Kasumi-1 (cell line): ENCODE measurements around the gene HLA-DOA.

Experiments
- DNase-seq, 2 experiments: peaks; one replicate each; lab custom pipeline; 2025; lab: John Stamatoyannopoulos, UW

Gene HLA-DOA

DNA sequence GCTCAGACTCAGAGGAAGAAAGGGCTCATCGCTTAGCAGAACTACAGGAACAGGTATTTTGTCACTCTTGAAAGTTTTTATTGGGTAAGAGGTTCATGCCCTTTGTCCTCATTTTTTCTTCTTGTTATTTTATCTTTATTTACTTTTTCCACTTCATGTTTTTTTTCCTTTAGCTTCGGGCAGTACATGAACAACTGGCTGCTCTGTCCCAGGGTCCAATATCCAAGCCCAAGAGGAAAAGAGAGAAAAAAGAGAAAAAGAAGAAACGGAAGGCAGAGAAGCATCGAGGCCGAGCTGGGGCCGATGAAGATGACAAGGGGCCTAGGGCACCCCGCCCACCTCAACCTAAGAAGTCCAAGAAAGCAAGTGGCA is 31.5 kb downstream of the HLA-DOA start:
- DNase-seq: no peak

DNA sequence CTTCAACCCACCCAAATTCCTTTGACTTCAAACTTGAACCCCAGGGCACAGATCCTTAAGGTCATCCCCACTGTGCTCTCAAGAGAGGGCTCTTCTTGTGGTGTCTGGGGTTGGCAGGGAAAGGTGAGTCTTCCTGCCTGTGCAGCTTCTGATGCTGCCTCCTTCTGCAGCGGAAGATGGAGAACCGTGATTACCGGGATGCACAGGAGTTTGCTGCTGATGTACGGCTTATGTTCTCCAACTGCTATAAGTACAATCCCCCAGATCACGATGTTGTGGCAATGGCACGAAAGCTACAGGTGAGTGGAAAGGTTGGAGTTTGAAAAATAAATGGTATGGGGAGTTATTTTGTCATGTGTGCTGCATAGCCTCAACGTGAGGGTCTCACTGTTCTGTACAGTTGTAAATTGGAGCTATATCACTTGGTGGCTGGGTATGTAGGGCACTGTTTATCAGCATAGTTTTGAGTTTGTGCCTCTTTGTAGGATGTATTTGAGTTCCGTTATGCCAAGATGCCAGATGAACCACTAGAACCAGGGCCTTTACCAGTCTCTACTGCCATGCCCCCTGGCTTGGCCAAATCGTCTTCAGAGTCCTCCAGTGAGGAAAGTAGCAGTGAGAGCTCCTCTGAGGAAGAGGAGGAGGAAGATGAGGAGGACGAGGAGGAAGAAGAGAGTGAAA is 32.0 kb downstream of the HLA-DOA start:
- no peak for DNase-seq

DNA sequence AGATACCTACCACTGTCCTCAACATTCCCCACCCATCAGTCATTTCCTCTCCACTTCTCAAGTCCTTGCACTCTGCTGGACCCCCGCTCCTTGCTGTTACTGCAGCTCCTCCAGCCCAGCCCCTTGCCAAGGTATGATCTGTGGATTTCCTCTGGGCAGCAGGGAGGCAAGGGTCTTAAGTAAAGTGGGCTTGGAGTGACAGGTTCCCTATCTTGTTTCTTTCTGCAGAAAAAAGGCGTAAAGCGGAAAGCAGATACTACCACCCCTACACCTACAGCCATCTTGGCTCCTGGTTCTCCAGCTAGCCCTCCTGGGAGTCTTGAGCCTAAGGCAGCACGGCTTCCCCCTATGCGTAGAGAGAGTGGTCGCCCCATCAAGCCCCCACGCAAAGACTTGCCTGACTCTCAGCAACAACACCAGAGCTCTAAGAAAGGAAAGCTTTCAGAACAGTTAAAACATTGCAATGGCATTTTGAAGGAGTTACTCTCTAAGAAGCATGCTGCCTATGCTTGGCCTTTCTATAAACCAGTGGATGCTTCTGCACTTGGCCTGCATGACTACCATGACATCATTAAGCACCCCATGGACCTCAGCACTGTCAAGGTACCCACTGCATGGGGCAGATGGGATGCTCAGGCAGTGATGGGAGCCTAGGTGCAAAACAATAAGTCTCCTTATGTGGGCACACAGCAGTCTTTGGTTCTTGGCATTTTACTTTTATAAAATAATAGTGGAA is 32.9 kb downstream of the HLA-DOA start:
- DNase-seq: no peak

DNA sequence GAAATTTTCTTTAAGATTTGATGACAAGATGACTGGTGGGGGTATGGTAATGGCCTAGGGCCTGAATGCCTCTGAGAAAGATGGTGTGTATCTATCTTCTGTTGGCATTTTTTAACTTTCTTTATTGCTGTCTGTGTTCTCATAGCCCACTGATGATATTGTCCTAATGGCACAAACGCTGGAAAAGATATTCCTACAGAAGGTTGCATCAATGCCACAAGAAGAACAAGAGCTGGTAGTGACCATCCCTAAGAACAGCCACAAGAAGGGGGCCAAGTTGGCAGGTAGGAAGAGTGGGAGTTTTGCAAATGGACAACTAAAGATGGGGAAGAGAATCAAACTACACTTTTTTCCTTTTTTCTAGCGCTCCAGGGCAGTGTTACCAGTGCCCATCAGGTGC is 33.5 kb downstream of the HLA-DOA start:
- no peak for DNase-seq

DNA sequence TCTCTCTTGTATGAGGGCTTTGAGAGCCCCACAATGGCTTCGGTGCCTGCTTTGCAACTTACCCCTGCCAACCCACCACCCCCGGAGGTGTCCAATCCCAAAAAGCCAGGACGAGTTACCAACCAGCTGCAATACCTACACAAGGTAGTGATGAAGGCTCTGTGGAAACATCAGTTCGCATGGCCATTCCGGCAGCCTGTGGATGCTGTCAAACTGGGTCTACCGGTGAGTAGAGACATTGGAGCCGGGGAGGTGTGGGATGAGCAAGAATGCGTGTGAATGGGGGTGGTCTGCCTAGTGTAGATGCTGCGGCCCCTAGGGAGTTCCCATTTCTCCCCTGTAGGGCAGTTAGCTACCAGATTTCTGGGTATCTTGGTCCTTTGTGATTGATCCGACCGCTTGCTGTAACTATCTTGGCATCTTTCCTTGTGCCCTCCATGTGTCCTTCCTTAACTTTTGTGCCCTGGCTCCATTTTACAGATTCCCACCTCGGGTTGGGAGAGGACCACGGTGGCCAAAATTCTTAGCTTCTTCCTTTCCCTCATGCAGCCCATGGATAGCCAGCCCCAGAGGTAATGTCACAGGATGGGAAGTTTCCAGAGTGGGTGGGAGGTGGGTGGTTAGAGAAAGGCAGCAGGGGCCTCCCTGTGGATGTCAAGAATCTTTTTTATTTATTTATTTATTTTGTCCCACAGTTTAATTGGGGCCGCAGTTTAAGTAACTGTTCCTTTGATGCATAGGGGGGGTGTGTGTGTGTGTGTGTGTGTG is 34.7 kb downstream of the HLA-DOA start:
- no peak for DNase-seq

DNA sequence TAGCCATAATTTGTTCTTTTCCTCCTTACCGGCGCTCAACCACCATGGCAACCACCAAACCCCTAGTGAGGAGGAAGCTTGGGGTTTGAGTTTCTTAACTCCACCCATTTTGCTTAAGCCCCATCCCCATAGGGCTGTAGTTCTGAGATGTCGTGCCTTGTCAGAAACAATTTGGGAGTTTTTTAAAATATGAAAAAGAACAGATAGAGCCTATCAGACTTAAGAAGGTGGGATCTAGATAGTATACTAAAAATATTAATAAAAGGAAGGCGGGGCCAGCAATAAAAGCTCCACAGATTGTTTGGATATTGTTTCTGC is 35.4 kb downstream of the HLA-DOA start:
- peak; percentile 31 to 67 for DNase-seq

DNA sequence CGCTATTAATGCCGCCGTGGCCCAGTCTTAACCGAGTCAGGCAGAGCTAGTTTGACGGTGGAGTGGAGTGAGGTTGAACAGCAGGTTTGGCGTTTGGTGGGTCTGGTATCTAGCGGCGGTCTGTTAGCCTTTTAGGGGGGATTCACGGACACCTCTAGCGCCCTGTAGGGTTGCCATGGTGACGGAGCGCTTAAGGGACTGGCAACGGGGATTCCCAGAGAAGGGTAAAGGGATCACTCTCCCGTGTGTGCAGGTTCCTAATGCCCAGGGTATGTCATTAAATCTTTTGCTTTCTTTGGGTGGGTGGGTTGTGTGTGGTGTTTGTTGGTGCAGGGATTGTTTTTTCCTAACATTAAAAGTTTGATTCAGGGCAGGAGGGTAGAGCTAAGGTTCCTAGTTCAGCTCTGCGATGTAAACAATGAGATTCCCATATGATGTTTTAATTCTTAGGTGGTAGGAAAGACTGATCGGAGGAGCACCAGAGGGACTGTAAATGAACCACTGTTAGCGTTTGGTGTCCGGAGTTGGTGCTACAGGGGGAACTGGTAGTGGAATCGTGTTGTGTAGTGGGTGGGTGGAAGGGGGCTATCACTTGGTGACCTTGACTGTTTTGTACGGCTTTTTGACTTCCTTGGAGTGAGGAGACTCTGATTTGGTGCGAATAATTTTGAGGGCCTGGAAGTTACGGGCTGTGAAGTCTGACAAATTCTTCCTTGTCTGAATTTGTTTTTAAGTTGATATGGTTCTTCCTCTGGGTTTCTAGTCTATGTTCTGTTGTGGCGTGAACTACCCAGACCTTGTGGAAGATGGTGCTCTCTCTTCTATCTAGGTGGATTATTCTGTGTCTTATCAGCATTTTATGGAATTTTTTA is 36.0 kb downstream of the HLA-DOA start:
- DNase-seq: peak in 1 of 2 experiments; percentile 12

DNA sequence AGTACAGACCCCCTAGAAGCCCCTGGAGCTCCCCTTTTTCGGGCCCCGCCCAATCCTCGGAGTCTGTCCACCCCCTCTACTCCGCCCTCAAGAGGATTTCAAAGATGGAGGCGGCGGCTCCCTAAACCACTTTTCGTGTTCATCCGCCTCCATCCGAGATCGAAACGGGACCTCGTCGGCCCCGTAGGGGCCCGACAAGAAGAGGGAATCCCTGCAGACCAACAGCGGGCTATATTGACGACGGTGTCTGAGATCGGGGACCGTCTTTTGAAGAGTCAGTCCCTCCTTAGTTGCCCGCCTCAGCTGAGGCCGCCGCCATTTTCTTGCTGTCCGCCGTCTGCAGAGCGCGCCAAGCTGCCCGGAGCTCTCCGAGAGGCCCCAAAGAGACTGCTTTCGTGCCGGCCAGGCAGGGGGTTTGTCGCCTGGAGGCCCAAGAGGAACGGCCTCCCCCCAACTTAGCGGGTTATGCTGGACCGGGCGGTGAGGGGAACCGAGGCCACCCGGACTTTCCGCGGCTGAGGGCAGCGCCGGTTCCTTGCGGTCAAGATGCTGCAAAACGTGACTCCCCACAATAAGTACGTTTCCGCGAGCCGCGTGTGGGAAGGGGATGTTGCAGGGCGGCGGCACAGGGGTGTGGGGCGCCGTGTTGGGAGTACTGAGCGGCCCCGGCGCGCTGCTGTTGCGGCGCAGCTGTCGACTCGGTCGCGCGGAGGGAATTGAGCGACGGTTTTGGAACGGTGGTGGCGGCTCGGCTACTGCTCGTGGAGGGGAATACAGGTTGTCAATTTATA is 36.8 kb downstream of the HLA-DOA start:
- peak; percentile 35 to 84 for DNase-seq

DNA sequence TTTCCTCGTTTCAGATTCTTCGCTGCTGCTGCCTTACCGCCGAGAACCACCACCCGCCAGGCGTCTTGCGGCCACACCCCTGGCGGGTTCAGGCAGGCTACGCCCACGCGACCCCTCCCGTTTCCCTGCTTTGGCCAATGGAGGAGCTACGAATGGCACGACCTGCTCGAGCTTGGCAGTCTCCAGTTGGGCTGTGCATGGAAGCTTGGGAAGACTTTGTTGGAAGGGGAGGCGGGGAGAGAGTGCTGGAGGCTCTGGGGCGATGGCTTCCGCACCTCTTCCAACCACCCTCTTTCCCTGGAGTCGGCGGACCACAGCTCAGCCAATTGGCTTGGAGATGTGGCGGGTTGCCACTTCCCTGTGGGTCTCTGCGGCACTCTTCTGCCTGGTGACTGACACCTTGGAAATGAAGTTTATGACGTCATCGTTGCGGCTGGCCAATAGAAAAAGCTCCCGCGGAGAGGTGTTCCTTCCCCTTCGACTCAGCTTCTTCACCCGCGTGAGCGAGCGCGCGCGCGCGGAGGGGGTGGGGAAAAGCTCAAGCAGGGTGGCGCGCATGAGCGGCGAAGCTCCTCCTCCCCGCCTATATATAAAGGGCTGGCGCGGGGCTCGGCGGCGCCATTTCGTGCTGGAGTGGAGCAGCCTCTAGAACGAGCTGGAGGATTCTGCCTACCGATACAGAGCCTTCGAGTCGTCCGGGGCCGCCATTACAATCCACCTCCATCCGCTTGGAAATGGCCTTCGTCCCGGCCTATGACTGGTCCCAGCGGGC is 37.6 kb downstream of the HLA-DOA start:
- DNase-seq: peak; percentile 98

DNA sequence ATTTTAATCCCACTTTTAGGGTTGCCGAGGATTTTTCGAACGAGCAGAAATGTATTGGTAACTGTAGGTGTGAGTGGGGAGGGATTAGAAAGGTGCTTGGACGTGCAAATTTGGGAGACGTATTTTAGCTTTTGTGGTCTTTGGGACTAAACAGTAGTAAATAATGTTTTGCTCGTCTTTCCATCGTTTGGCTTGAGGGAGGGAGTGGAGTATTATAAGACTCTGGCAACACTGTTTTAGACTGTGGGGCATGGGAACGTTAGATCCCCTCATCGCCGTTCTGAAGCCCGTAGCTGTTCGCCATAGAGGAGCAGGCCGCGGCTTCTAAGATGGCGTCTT is 38.2 kb downstream of the HLA-DOA start:
- DNase-seq: no peak

DNA sequence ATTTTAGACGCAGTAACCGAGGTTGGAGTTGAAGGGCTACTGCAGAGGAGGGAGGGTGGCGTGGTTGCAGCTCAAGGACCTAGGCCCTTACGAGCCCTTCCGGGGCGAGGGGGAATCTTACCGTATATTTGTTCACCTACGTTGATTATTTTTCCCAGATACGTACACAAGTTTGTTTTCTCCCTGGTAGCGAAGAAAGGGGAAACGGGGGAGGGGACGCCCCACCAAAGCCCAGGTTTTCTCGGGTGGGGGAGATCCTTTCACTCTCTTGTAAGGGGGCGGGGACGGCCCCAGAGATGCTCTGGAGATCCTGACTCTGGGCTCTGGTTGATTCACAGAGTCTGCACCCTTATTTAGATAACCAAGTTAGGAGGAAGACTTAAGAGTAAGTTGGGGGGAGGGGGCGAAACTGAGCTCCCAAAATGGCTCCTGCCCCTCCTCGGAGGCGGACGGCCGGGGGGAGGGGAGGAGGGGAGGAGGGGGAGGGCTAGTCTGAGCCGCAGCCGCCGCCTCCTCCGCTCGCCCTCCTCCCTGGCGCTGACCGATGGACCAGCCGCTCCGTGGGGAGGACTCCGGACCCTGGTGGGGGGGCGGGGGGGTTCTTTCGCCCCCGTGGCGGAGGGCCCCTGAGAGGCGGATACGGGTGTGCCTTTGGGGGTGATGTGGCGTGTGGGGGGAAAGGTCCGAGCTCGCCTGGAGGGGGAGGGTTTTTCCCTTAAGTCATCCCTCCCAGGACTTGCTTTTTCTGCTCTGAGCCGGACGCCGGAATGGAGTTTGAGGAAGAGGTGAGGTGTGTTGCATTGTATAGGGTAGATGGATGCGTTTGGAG is 38.8 kb downstream of the HLA-DOA start:
- peak; percentile 46 to 78 for DNase-seq

DNA sequence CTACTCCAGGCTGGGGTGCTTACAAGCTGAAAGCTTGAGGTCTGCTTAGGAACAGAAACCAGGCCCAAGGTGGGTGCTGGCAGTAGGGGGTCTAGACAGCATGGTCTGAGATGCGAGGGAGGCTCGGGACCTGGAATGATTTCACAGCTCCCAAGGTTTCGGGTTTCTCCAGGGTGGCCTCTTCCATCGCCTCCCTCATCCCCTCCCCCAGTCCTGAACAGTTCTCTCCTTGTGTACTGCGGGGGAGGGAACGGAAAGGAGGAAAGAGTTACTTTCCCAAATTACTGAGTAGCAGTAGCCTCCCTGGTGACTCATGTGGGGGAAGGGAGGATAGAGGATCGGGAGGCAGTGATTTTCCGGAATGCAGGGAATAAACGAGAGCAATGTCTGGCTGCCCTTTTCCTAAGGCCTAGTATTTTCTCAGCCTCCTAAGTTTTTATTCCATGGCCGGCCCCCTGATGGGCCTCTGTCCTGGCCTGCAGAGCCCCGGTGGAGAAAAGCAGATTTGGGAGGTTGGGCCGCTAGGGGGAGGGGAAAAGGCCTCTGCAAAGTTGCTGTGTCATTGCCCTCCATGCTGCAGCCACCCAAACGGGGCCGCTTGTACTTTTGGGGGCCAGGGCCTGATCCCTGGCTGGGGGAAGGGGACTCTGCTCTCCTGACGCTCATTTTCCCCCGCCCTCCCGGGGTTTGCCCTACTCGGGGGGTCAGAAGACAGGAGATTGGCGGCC is 39.5 kb downstream of the HLA-DOA start:
- DNase-seq: peak; percentile 62 to 75

DNA sequence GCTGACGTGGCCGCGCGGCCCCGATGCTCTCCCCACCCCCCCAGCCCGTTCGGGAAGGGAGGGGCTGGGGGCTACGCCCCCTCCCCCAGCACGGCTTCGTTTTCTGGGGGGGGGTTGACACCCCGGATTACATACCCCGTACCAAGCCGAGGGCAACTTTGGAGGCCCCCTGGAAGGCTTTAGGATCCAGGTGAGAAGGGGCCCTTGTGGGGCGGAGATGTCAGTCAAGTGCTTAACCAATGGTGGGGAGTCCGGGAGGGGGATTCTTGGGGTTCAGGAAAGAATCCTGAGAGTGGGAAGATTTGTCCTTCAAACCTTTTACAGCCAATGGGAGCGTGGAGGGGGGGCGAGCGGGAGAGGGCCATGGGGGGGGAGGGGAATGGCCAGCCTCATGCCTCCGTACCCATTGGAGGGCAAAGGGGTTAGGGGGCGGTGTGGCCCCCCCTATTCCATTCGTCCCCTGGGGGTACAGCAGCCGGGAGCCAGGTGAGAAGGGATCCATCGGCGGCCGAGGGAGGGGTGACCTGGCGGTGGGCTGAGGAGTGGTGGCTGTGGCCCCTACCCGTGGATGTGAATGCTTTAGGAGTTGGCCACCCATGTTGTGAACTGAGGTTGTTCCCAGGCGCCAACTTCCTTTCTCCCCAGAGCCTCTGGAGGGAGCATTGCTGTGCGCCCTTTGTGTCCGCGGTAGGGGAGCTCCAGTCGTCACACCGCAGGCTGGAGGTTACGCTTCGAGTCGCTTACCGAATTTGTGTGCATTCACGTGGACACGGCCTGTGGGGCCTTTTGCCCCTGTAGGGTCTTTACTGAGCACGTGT is 40.3 kb downstream of the HLA-DOA start:
- DNase-seq: peak; percentile 85 to 86

DNA sequence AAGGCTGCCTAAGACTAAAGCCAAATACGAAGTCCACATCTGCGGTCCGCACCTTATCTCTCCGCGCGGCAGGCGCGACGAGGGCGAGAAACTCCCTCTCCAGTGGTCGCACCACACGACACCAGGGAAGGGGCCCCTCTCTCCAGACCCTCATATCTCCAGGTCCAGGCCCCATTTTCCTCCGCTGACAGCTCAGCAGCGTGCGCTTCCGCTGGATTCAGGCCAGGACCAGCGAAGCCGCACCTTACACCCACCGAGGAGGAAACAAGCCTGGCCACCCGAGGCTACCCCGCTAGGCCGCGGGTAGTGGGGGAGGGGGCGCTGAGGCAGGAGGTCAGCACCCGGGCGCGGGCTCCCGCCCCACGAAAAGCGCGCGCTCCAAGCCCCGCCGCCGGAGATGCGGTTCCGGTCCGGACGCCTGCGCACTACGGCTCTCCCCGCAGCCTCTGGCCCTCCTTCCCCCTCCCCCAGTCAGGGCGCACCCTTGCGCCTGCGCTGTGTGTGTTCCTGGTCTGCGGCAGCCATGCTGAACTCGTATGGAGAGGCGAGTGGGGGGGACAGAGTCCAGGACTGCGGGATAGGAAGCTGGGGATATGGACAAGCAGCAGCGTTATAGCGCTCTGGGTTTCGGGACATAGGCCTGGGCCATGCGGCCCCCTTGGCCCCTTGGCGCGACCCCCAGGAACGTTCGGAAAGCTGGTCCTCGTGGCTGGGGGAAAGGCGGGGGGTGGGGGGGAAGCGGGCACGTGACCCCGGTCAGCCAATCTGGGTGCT is 41.1 kb downstream of the HLA-DOA start, which contains the start of gene BRD2:
BRD2 (plus strand) TSS at position 502 of the 774 bp plus-strand sequence. CDS start 4,305 bp downstream, outside the sequence.
- DNase-seq: peak; percentile 89 to 93

DNA sequence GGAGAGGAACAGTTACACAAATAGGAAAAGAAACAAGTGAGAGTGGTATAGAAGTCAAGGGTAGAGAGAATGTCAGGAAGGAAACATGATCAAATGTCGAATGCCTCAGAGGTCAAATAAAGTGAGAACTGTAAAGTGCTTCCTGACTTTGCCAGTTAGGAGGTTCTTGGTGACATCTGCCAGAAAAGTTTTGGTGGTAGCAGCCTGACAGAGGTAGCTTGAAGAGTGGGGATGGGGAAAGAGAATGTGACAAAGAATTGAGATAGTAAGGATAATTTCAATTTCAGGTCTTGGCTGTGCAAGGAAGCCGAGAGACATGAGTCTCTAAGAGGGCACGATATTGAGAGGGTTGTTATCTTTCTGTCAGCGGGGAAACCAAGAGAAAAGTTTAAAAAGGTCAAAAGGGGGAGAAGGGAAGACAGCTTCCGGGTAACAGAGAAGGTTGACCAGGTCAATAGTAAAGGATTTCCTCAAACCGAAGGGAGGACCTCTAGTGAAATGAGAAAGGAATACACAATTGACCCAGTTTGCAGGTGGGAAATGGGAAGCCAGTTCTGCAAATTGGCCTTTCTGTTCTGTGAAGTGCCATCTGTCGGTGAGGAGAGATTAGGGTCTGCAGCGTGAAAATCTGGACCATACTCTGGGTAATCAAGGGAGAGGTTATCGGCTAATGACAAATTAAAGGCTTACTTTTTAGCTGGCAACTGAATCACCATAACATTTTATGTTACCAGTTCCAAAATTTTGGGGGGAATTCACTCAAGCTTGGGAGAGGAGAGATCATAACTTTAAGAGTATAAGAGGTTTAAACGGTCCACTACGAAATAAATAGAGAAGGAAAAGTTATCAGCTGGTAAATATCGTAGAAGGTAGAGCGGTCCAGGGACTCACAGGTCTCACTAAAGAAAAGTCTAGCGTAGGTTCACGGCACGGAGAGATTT is 42.0 kb downstream of the HLA-DOA start:
- peak; percentile 60 to 69 for DNase-seq

DNA sequence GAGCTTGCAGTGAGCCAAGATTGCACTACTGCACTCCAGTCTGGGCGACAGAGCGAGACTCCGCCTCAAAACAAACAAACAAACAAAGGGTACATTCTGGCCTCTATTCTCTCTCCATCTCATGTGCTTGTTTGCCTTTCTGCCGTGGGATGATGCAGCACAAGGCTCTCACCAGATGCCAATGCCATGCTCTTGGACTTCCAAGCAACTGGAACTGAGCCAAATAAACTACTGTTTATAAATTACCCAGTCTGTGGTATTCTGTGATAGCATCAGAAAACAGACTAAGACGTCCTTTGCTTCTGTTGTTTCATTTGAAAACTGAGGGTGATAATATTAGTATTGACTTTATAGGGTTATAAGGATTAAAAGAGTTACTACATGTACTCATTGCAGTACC is 44.6 kb downstream of the HLA-DOA start:
- no peak for DNase-seq
